GOT3 (cell line): Measurements from ENCODE around the gene TNNT2.

Source experiments
- DNase-seq: peaks from one replicate; lab custom pipeline; 2025; ENCODE audit warnings: mixed read lengths; lab: John Stamatoyannopoulos, UW

Gene TNNT2

GRCh38 chr1:201376464-201377374 lies 761 bp downstream of the TNNT2 start:
- no peak for DNase-seq

- DNase-seq = no peak
Measured at GRCh38 chr1:201376107-201376463, 1.4 kb downstream of the TNNT2 start.

GRCh38 chr1:201375169-201375568 lies 2.3 kb downstream of the TNNT2 start:
- no peak for DNase-seq

GRCh38 chr1:201374364-201374763 lies 3.1 kb downstream of the TNNT2 start:
- DNase-seq = no peak

- no peak for DNase-seq
Measured at GRCh38 chr1:201371792-201372191, 5.7 kb downstream of the TNNT2 start.

- DNase-seq = no peak
Measured at GRCh38 chr1:201371276-201371675, 6.2 kb downstream of the TNNT2 start.

- DNase-seq = no peak
Measured at GRCh38 chr1:201370500-201370899, 7.0 kb downstream of the TNNT2 start.

- DNase-seq = no peak
Measured at GRCh38 chr1:201369209-201369608, 8.3 kb downstream of the TNNT2 start.

GRCh38 chr1:201366696-201367095 lies 10.8 kb downstream of the TNNT2 start:
- no peak for DNase-seq

- DNase-seq = no peak
Measured at GRCh38 chr1:201365251-201365650, 12.2 kb downstream of the TNNT2 start.

- no peak for DNase-seq
Measured at GRCh38 chr1:201364808-201365105, 12.7 kb downstream of the TNNT2 start.

- DNase-seq = no peak
Measured at GRCh38 chr1:201363467-201363866, 14.0 kb downstream of the TNNT2 start.

GRCh38 chr1:201362906-201363305 lies 14.6 kb downstream of the TNNT2 start:
- DNase-seq = no peak

GRCh38 chr1:201361652-201362504 lies 15.6 kb downstream of the TNNT2 start:
- DNase-seq = peak; percentile 81

GRCh38 chr1:201360901-201361651 lies 16.4 kb downstream of the TNNT2 start:
- no peak for DNase-seq

GRCh38 chr1:201360486-201360885 lies 17.0 kb downstream of the TNNT2 start:
- no peak for DNase-seq

- no peak for DNase-seq
Measured at GRCh38 chr1:201359873-201360210, 17.6 kb downstream of the TNNT2 start.

- DNase-seq = no peak
Measured at GRCh38 chr1:201359031-201359872, 18.2 kb downstream of the TNNT2 start.

GRCh38 chr1:201358596-201358995 lies 18.9 kb downstream of the TNNT2 start:
- no peak for DNase-seq

GRCh38 chr1:201357636-201358348 lies 19.7 kb downstream of the TNNT2 start:
- no peak for DNase-seq

GRCh38 chr1:201357211-201357610 lies 20.3 kb downstream of the TNNT2 start:
- no peak for DNase-seq
